Jurkat, Clone E6-1 (cell line): Measurements from ENCODE around the gene SNX13.
"Not testable (repeated sequence)": the region's sequence is repeated elsewhere in the genome, so short reads cannot be mapped to it uniquely, and the experiment has no call there.

ENCODE experiments used
- DNase-seq: peaks from one replicate; pipeline ENCODE4 v3.0.0-alpha.2; 2011; ENCODE audit warnings: low read depth, low spot score
- H3K4me3 ChIP-seq: 2 replicates; pipeline ENCODE4 v1.5.1; 2011; ENCODE audit warnings: mild to moderate bottlenecking, low read length, control low read depth, moderate library complexity

SNX13 gene

DNA sequence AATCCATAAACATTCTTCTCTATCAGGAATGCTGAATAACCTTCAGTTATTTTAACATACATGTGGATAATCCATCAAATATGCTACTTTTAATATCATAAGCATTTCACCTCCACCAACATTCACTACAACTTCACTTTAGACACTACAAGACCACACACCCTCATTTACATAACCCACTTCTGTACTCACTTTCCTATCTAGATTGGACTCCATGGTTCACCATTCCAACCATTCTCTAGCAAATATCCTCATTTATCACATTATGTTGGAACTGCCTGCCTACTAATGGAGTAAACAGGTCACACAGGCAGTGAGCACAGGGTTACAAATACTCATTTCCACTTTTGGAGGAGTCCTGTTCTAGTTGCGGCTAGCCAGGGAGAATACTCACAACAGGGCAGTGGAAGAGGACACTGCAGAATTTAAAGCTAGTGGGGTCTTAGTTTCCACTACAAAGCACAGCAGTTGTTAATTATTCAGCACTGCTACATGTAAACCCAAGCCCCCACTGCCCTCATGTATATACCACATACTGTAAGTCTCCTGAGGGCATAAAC, 18.4 kb downstream of the SNX13 start:
- DNase-seq = no peak
- no peak overlapping the region for H3K4me3 ChIP-seq

- no peak for DNase-seq
- H3K4me3 ChIP-seq = no peak overlapping the region
These were observed 22.5 kb downstream of the SNX13 start for GRCh38 chr7:17917842-17918241.

DNA sequence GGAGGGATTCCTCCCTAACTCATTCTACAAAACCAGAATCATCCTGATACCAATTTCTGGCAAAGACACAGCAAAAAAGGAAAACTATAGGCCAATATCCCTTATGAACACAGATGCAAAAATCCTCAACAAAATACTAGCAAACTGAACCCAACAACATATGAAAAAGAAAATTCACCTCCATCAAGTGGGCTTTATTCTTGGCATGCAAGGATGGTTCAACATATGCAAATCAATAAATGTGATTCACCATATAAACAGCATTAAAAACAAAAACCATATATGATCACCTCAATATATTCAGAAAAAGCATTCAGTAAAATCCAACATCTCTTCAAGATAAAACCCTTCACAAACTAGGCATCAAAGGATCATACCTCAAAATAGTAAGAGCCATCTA, 23.5 kb downstream of the SNX13 start:
- no peak overlapping the region for H3K4me3 ChIP-seq
- DNase-seq = no peak

DNA sequence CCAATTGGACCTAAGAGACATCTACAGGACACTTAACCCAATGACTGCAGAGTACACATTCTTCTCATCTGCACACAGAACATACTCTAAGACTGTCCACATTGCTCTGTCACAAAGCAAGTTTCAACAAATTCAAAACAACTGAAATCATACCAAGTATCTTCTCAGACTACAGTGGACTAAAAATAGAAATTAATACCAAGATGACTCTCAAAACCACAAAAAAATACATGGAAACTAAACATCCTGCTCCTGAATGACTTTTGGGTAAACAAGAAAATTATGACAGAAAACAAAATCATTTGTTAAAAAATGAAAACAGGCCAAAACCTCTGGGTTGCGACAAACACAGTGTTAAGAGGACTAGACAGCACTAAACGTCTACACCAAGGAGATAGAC, 24.5 kb downstream of the SNX13 start:
- no peak for DNase-seq
- H3K4me3 ChIP-seq = no peak overlapping the region

GRCh38 chr7:17915168-17915567, 25.1 kb downstream of the SNX13 start:
- H3K4me3 ChIP-seq = no peak overlapping the region
- DNase-seq = no peak

DNA sequence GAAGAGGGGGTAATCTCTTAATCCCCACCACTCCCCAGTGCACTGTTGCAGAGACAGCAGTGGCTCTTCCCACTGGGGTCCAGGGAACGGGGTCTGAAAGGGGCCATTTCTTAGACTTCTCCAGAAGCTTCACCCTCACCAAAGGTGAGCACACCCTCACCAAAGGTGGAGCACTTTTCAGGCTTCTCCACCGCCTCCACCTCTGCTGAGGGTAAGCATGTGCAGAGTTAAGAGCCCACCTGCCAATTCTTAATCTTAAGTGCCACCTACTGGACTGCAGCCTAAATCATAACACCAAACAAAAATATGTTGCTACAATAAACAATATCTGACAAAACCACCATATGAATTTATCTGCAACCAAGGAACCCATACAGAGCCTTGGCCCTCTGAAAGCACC, 27.0 kb downstream of the SNX13 start:
- no peak overlapping the region for H3K4me3 ChIP-seq
- DNase-seq = no peak

DNA sequence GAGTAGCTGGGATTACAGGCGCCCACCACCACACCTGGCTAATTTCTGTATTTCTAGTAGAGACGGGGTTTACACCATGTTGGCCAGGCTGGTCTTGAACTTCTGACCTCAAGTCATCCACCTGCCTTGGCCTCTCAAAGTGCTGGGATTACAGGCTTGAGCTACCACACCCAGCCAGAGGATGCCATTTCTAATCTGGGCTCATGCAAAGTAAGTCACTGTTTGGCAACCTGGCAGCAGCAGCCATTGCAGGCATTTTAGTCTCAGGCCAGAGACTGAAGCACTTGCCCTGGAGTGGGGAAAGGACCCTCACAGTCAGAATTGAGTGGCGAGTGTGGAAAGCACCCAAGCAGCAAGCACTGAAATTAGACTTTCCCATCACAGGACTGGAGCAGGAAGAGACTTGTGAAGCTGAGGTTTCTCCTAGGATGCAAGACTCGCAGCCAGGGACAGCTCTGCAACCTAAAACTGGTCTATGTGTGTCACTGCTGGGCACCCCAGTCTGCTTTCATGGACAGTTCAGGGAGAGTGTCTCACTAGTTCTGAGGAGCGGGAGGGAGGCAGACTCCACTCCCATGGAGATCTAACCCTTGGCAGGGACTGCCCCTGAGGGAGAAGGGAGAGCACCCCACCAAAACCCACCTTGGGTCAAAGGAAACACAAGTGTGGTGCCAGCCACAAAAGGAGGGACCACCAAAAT, 27.6 kb downstream of the SNX13 start:
- no peak for DNase-seq
- no peak overlapping the region for H3K4me3 ChIP-seq

GRCh38 chr7:17912050-17912449, 28.2 kb downstream of the SNX13 start:
- H3K4me3 ChIP-seq = no peak overlapping the region
- DNase-seq = no peak

DNA sequence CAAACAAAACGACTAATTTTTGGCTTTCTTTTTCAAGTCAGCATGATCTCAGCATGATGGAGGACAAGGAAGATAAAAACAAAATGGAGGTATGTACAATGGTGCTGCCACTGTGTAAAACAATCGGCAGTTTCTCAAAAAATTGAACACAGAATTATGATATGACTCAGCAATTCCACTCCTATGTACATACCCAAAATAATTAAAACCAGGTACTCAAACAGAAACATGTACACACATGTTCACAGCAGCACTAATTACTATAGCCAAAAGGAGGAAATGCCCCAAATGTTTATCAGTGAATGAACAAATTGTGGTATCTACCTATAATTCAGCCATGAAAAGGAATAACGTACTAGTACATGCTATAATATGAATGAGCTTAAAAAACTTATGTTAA, 29.9 kb downstream of the SNX13 start:
- no peak overlapping the region for H3K4me3 ChIP-seq
- DNase-seq = no peak

DNA sequence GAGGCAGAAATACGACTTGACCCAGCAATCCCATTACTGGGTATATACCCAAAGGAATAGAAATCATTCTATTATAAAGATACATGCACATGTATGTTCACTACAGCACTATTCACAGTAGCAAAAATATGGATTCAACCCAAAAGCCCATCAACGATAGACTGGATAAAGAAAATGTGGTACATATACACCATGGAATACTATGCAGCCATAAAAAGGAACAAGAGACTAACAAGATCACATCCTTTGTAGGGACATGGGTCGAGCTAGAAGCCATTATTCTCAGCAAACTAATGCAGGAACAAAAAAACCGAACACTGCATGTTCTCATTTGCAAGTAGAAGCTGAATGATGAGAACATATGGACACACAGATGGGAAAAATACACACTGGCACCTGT, 31.0 kb downstream of the SNX13 start:
- not testable (repeated sequence) for H3K4me3 ChIP-seq, DNase-seq

DNA sequence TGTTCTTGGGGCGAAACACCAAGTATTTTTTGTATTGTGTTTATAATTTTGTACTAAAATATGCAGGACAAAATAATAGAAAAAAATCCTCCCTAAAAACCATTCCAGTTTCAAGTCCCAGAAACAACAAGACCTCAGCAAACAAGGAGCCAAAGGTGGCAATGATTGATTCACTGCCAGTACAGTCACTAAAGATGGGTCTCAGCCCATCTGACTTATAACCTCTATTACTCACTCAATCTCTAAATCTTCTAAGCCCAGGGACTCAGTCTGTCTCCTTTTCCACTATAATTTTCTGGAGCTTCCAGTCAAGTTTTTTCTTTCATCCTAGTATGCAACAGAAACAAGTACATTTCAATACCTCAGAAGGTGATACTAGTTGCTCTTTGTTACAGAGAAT, 33.3 kb downstream of the SNX13 start:
- DNase-seq = no peak
- H3K4me3 ChIP-seq = no peak overlapping the region

- no peak for DNase-seq
- no peak overlapping the region for H3K4me3 ChIP-seq
These were observed 37.0 kb downstream of the SNX13 start for GRCh38 chr7:17903337-17903736.

GRCh38 chr7:17902599-17902998, 37.7 kb downstream of the SNX13 start:
- no peak for DNase-seq
- H3K4me3 ChIP-seq = no peak overlapping the region

DNA sequence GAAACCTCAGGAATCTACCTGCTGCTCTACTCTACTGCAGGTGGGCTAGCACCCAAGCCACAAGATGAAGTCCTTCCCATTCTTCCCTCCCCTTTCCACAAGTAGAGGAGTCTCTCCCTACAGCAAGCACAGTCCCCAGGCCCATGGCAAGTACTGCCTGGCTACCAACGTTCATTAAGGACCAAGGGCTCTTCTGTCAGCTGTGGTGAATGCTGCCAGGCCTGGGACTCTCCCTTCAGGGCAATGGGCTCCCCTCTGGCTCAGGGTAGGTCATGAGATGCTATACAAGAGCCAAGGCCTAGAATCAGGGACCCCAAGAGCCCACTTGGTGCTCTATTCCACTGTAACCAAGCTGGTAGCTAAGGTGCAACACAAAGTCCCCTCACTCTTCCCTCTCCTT, 39.8 kb downstream of the SNX13 start:
- H3K4me3 ChIP-seq = no peak overlapping the region
- no peak for DNase-seq

- DNase-seq = no peak
These were observed 42.2 kb downstream of the SNX13 start for GRCh38 chr7:17898111-17898510.

DNA sequence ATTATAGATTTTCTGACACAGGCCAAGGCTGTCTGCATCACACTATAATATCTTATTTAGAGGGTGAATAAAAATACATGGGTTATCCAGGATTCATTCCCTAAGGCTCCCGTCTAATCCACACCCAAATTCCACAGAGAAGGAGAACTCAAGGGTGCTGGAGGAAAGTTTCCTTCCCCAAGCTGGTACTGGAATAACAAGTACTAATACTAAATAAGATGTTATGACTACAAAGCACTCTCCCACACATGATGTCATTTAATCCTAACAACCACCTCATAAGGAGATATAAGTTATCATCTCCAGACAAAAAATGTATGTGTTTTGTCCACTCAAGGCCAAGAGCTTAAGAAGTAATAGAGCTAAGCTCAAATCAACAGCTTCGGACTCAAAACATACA, 53.0 kb downstream of the SNX13 start:
- no peak for DNase-seq
- no peak overlapping the region for H3K4me3 ChIP-seq

More at GRCh38 chr7:17898111-17898510, 42.2 kb downstream of the SNX13 start:
- H3K4me3 ChIP-seq = no peak overlapping the region

GRCh38 chr7:17882685-17883084, 57.6 kb downstream of the SNX13 start:
- DNase-seq = no peak
- H3K4me3 ChIP-seq = no peak overlapping the region

DNA sequence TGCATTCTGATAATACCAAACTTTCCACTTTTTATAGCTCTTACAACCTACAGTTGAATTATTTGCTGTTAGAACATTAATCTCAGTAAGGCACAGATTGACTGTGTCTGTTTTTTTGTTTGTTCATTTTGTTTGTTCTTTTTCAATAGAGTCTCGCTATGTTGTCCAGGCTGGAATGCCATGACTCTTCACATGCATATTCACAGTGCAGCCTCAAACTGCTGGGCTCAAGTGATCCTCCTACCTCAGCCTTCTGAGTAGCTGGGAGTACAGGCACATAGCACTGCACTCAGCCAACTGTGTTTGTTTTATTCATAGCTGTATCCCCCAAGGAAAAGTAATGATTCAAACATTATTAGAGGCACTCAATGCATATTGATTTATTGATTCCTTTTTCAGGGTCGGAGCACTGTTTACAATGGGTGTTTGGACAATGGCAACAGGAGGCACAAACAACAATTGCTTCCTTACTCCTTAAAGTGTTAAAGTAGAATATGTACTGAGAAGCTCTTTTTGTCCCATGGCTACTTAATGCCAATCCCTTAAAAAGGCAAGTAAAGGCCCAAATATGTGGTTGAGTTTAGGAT, 61.1 kb downstream of the SNX13 start:
- DNase-seq = no peak
- H3K4me3 ChIP-seq = no peak overlapping the region

- H3K4me3 ChIP-seq = no peak overlapping the region
- DNase-seq = no peak
These were observed 61.7 kb downstream of the SNX13 start for GRCh38 chr7:17878627-17879026.

DNA sequence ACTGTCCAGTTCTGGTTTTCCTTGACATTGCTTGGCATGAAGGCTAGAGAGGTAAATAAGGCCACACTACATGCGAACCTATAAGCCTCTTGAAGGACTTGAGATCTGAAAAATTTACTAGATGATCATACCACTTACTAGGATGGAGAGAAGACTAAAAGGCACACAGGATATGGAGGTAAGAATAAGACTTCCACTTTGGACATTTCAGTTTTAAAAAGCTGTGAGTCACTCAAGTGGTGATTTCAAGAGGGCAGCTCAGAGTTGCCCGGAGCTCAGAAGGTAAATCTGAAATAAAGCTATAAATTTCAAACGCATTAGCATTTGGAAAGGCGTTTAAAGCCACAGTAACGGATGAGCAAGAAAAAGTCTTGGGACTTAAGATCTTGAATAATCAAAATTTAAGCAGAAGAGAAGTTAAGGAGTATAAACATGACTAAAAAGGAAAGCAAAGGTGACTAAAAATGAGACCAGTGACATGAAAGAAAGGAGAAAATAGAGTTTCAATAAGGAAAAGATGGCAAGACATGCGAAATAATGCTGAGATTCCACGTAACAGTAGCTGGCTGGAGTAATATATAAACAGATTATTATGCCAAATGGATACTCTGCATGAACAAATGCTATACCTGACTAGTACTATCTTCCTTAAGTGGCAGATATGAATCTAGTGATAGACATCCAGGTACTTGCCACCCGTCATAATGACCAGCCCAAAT, 68.3 kb downstream of the SNX13 start:
- H3K4me3 ChIP-seq = no peak overlapping the region
- DNase-seq = no peak
